HG03097 (cell line): ENCODE data around the gene PAX6.

Experiments
- ATAC-seq: cut with Tn5 transposase; IDR thresholded peaks from one replicate; pipeline ENCODE4 v1.9.1; 2021; ENCODE audit not compliant: unreplicated experiment, low FRiP score

PAX6 gene

GRCh38 chr11:31822927-31823643 lies 12.0 kb upstream of the PAX6 start:
- no peak for ATAC-seq

- no peak for ATAC-seq
Measured at GRCh38 chr11:31822175-31822926, 11.2 kb upstream of the PAX6 start.

- no peak for ATAC-seq
Measured at GRCh38 chr11:31821766-31822165, 10.6 kb upstream of the PAX6 start.

GRCh38 chr11:31821235-31821764 lies 10.2 kb upstream of the PAX6 start:
- ATAC-seq: no peak

- no peak for ATAC-seq
Measured at GRCh38 chr11:31820438-31820818, 9.3 kb upstream of the PAX6 start.

GRCh38 chr11:31819621-31820437 lies 8.7 kb upstream of the PAX6 start:
- ATAC-seq: no peak

GRCh38 chr11:31818874-31819331 lies 7.8 kb upstream of the PAX6 start:
- no peak for ATAC-seq

- no peak for ATAC-seq
Measured at GRCh38 chr11:31818425-31818755, 7.3 kb upstream of the PAX6 start.

GRCh38 chr11:31817621-31818424 lies 6.7 kb upstream of the PAX6 start:
- ATAC-seq: no peak

GRCh38 chr11:31817054-31817620 lies 6.0 kb upstream of the PAX6 start:
- ATAC-seq: no peak

GRCh38 chr11:31816468-31817053 lies 5.4 kb upstream of the PAX6 start:
- no peak for ATAC-seq

- ATAC-seq: no peak
Measured at GRCh38 chr11:31815711-31816467, 4.8 kb upstream of the PAX6 start.

GRCh38 chr11:31814176-31814868 lies 3.2 kb upstream of the PAX6 start:
- ATAC-seq: no peak

GRCh38 chr11:31813391-31814175 lies 2.5 kb upstream of the PAX6 start:
- no peak for ATAC-seq

GRCh38 chr11:31812383-31813381 lies 1.6 kb upstream of the PAX6 start:
- ATAC-seq: no peak
